Loucy (cell line): ENCODE data around the gene HDHD3.
A peak's percentile ranks its signal among the peaks of the same experiment; 100 is the strongest.

Experiments
- H2AFZ ChIP-seq: fragments of 200-600 bp; sonication (generic); 2 replicates; pipeline ENCODE4 v1.6.0; 2016; ENCODE audit warnings: antibody characterized with exemption, mild to moderate bottlenecking, low read length, moderate library complexity
- H3F3A ChIP-seq: fragments of 200-600 bp; 2 replicates; pipeline ENCODE4 v1.6.0; 2016; ENCODE audit warnings: antibody characterized with exemption, low read depth, mild to moderate bottlenecking
- H3K27me3 ChIP-seq: fragments of 200-600 bp; sonication (generic); 2 replicates; pipeline ENCODE4 v1.6.1; 2014; ENCODE audit warnings: low read length, mild to moderate bottlenecking; ENCODE audit not compliant: insufficient read depth, poor library complexity, severe bottlenecking
- H3K36me3 ChIP-seq: fragments of 200-600 bp; sonication (generic); 2 replicates; pipeline ENCODE4 v1.6.1; 2016; ENCODE audit warnings: low read length; ENCODE audit not compliant: insufficient read depth
- H3K4me1 ChIP-seq: fragments of 200-600 bp; sonication (generic); 2 replicates; pipeline ENCODE4 v1.5.1; 2014; ENCODE audit warnings: low read length, mild to moderate bottlenecking; ENCODE audit not compliant: insufficient read depth, poor library complexity, severe bottlenecking
- H3K4me2 ChIP-seq: fragments of 200-600 bp; sonication (generic); 2 replicates; pipeline ENCODE4 v1.6.0; 2014; ENCODE audit warnings: antibody characterized with exemption, low read length, low read depth, mild to moderate bottlenecking; ENCODE audit not compliant: poor library complexity, severe bottlenecking
- H3K4me3 ChIP-seq: fragments of 200-600 bp; sonication (generic); 2 replicates; pipeline ENCODE4 v1.5.1; 2014; ENCODE audit warnings: low read length, mild to moderate bottlenecking, mixed read lengths; ENCODE audit not compliant: poor library complexity, severe bottlenecking
- H3K79me2 ChIP-seq: fragments of 200-600 bp; sonication (generic); 2 replicates; pipeline ENCODE4 v1.6.1; 2014; ENCODE audit warnings: low read length; ENCODE audit not compliant: insufficient read depth
- H3K9ac ChIP-seq: fragments of 200-600 bp; sonication (generic); 2 replicates; pipeline ENCODE4 v1.6.0; 2014; ENCODE audit warnings: mild to moderate bottlenecking, low read depth, low read length, moderate library complexity; ENCODE audit not compliant: poor library complexity, severe bottlenecking
- H3K9me2 ChIP-seq: fragments of 200-600 bp; sonication (generic); replicated peaks from 2 replicates; pipeline ENCODE4 v1.6.1; 2016; ENCODE audit warnings: low read depth, low read length, mixed read lengths
- H3K9me3 ChIP-seq: fragments of 200-600 bp; sonication (generic); 2 replicates; pipeline ENCODE4 v1.6.1; 2014; ENCODE audit warnings: mild to moderate bottlenecking, antibody characterized with exemption, low read length, low read depth; ENCODE audit not compliant: insufficient read depth
- H4K20me1 ChIP-seq: fragments of 200-600 bp; sonication (generic); 2 replicates; pipeline ENCODE4 v1.6.0; 2014; ENCODE audit warnings: antibody characterized with exemption, low read length, mild to moderate bottlenecking; ENCODE audit not compliant: insufficient read depth, poor library complexity, severe bottlenecking
- EZH2phosphoT487 ChIP-seq: fragments of 200-600 bp; IDR thresholded peaks from 2 replicates; pipeline ENCODE4 v1.6.1; 2018; ENCODE audit warnings: antibody characterized with exemption, mild to moderate bottlenecking, moderate library complexity, borderline replicate concordance
- TF ChIP-seq, protein P1 (sequence below): fragments of 200-600 bp; sonication (generic); conservative IDR thresholded peaks from 2 replicates; pipeline ENCODE4 v1.5.1; 2014; ENCODE audit warnings: mild to moderate bottlenecking, antibody characterized with exemption, low read length

Gene HDHD3

DNA sequence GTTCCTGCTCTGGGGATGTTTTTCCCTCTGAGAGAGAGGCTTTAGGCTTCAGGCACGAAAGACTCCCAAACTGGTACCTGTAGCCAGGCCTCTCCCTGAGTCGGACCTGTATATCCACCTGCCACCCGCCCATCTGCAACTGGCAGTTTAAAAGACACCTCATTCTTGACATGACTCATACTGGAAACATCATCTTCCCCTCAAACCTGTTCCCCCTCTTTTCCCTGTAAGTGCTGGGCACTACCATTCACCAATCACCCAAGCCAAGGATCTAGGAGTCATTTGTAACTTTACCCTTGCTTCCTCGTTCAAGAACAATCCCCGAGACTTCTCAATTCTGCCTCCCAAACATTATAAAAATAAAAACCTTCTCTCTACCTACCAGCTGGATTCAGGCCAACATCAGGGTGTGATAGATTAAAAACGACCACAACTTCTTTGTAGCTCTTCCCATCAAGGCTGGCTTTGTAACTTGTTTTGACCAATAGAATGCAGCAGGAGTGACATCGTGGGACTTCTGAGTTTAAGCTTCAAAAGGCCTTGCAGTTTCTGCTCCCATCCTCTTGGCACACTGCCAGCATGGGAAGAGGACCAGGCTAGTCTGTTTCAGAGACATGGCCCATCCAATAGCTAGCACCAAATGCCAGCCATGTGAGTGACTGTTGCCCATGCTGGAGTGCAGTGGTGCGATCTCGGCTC lies 34.9 kb downstream of the HDHD3 start:
- no peak overlapping the region for H2AFZ ChIP-seq
- H3K9ac ChIP-seq, result no peak overlapping the region
- no peak overlapping the region for H3K4me2 ChIP-seq
- no peak overlapping the region for H3K4me3 ChIP-seq
- no peaks in the 10 kb centered on the region for H3K9me3 ChIP-seq
- TF ChIP-seq, protein P1, sequence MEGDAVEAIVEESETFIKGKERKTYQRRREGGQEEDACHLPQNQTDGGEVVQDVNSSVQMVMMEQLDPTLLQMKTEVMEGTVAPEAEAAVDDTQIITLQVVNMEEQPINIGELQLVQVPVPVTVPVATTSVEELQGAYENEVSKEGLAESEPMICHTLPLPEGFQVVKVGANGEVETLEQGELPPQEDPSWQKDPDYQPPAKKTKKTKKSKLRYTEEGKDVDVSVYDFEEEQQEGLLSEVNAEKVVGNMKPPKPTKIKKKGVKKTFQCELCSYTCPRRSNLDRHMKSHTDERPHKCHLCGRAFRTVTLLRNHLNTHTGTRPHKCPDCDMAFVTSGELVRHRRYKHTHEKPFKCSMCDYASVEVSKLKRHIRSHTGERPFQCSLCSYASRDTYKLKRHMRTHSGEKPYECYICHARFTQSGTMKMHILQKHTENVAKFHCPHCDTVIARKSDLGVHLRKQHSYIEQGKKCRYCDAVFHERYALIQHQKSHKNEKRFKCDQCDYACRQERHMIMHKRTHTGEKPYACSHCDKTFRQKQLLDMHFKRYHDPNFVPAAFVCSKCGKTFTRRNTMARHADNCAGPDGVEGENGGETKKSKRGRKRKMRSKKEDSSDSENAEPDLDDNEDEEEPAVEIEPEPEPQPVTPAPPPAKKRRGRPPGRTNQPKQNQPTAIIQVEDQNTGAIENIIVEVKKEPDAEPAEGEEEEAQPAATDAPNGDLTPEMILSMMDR, result no peak
- no peak for TF ChIP-seq EZH2phosphoT487
- no peaks in the 10 kb centered on the region for H3K36me3 ChIP-seq
- no peaks in the 10 kb centered on the region for H3K27me3 ChIP-seq
- H3K9me2 ChIP-seq, result no peaks in the 10 kb centered on the region
- no peaks in the 10 kb centered on the region for H3K79me2 ChIP-seq
- no peaks in the 10 kb centered on the region for H4K20me1 ChIP-seq
- no peaks in the 10 kb centered on the region for H3F3A ChIP-seq
- peaks cover 32% of the 10 kb centered on the region for H3K4me1 ChIP-seq

DNA sequence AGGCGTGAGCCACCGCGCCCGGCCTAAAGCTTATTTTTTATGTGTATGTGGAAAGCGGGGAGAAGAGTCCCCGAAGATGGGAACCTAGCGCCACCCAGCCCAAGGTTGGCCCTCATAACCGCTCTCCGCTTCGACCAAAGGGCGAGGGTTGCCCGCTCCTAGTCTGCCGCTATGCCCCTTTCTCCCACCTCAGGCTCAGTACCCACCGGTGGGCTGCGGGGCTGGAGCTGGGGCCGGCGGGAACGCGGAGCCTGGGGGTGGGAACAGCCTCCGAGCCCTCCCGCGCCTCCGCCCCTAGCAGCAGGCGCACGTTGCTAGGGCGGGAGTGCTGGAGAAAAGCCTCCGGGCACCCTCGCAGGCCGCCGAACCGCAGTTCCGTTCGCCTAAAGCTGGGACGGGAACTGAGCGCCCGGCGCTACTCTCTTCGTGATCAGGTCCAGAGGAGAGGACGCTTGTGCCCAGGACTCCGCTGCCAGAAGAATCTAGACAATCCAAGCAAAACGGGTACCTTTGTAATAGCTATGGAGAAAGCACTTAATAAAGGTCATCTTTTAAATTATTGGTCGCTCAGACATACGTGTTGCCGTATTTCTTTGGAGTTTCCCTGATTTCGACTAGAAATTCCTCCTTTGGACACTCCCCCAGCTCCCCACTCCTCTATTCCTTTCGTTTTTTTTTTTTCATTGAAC lies 36.6 kb downstream of the HDHD3 start, which contains the start of gene WDR31:
Gene WDR31 (minus strand): TSS at position 265 of the 689 bp plus-strand sequence. CDS start 8,253 bp downstream, outside the sequence.
- Histone ChIP-seq H3F3A (no peaks in the 10 kb centered on the region), H3K27me3 (no peaks in the 10 kb centered on the region), H3K9me3 (no peaks in the 10 kb centered on the region), H3K4me3 (peak within 1 kb of the TSS; percentile 97), H3K4me1 (peaks cover 32% of the 10 kb centered on the region), H3K9ac (peak within 1 kb of the TSS; percentile 87), H4K20me1 (no peaks in the 10 kb centered on the region), H3K4me2 (peak within 1 kb of the TSS; percentile 100), H2AFZ (peak within 1 kb of the TSS; percentile 100), H3K79me2 (no peaks in the 10 kb centered on the region), H3K9me2 (no peaks in the 10 kb centered on the region), H3K36me3 (no peaks in the 10 kb centered on the region)
- TF ChIP-seq, protein P1, result no peak
- TF ChIP-seq EZH2phosphoT487, result no peak

DNA sequence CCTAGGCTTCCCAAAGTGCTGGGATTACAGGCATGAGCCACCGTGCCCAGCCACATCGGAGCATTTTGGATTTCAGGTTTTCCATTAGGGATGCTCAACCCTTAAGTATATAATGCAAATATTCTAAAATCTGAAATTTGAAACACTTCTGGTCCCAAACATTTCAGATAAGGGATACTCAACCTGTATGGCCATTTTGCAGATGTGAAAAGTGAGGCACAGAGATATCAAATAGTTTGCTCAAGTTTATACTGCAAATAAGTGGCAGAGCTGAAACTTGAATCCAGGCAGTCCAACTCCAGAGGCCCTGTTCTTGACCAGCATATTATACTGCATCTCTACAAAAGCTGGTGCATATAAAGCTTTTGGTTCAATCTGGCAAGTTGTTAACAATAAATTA lies 39.1 kb downstream of the HDHD3 start:
- H3K79me2 ChIP-seq, result no peaks in the 10 kb centered on the region
- no peak overlapping the region for H3K4me2 ChIP-seq
- H3K9me2 ChIP-seq, result no peaks in the 10 kb centered on the region
- H2AFZ ChIP-seq, result no peak overlapping the region
- H3K36me3 ChIP-seq, result no peaks in the 10 kb centered on the region
- TF ChIP-seq, protein P1, result no peak
- no peak for TF ChIP-seq EZH2phosphoT487
- H4K20me1 ChIP-seq, result no peaks in the 10 kb centered on the region
- no peaks in the 10 kb centered on the region for H3F3A ChIP-seq
- H3K27me3 ChIP-seq, result no peaks in the 10 kb centered on the region
- H3K9ac ChIP-seq, result no peak overlapping the region
- no peaks in the 10 kb centered on the region for H3K9me3 ChIP-seq
- no peak overlapping the region for H3K4me3 ChIP-seq
- peaks cover 21% of the 10 kb centered on the region for H3K4me1 ChIP-seq
